Sigmoid colon (tissue), 7 donors: ENCODE results near the gene PCGF1. TPM values are rescaled to one million over a fixed set of nuclear protein-coding genes. Genes with fewer than 3 reads are reported as not detected.
A peak's percentile ranks its signal among the peaks of the same experiment; 100 is the strongest.
"Not testable (repeated sequence)": the region's sequence is repeated elsewhere in the genome, so short reads cannot be mapped to it uniquely, and the experiment has no call there.

Source experiments
- DNase-seq: peaks from one replicate; pipeline ENCODE4 v3.0.0-alpha.2; 2019
- H3K27ac ChIP-seq, 4 donors: fragments of 200-600 bp; sonication (generic); one replicate each; pipeline ENCODE4 v1.5.1; 2016 to 2019; ENCODE audit warnings: mild to moderate bottlenecking in 1 of 4
- H3K27me3 ChIP-seq, 3 donors: fragments of 200-600 bp; sonication (generic); one replicate each; pipeline ENCODE4 v1.5.1; 2019; ENCODE audit warnings: mild to moderate bottlenecking in 1 of 3
- H3K36me3 ChIP-seq, 4 donors: fragments of 200-600 bp; sonication (generic); one replicate each; pipeline ENCODE4 v1.5.1; 2016 to 2019
- H3K4me1 ChIP-seq, 4 donors: fragments of 200-600 bp; sonication (generic); one replicate each; pipeline ENCODE4 v1.5.1; 2017 to 2019
- H3K4me3 ChIP-seq, 4 donors: fragments of 200-600 bp; sonication (generic); one replicate each; pipeline ENCODE4 v1.5.1; 2017 to 2019; ENCODE audit warnings: mild to moderate bottlenecking in 2 of 4, moderate library complexity in 1 of 4
- H3K9me3 ChIP-seq, 4 donors: fragments of 200-600 bp in 3 of 4; sonication (generic) in 3 of 4; one replicate each; pipeline versions ENCODE4 v1.5.1 to v1.6.1; 2013 to 2019
- EP300 ChIP-seq, 4 donors: sonication (generic); formaldehyde crosslinking; IDR thresholded peaks; one replicate each; pipeline ENCODE4 v1.6.1; 2017; ENCODE audit warnings: antibody characterized with exemption in 4 of 4
- POLR2A ChIP-seq, 2 donors: fragments of 450-650 bp; IDR thresholded peaks; one replicate each; pipeline ENCODE4 v1.6.1; 2016; ENCODE audit warnings: antibody characterized with exemption in 2 of 2, mild to moderate bottlenecking in 2 of 2, moderate library complexity in 2 of 2
- POLR2AphosphoS5 ChIP-seq, 4 donors: sonication (generic); formaldehyde crosslinking; IDR thresholded peaks; one replicate each; pipeline ENCODE4 v1.6.1; 2017; ENCODE audit warnings: antibody characterized with exemption in 4 of 4
- WGBS, 2 donors: extraction: QIAGEN DNeasy Blood & Tissue Kit; methylation state at CpG; one replicate each; pipeline ENCODE4 v1.1.7; 2013; 5-methylcytosine and 5-hydroxymethylcytosine counted together
- intact Hi-C: fragments of 100-400 bp; cut with DNase I; formaldehyde crosslinking; loops from one replicate; pipeline ENCODE4 v1.15.1; 2023
- polyA plus RNA-seq, 3 donors: library from polyadenylated mRNA; stranded (reverse); fragments of 200-250 nt; gene quantifications; one replicate each; pipeline ENCODE4 v1.2.3, GENCODE V29; 2013
- total RNA-seq, 4 donors: library from RNA; depleted of rRNA; stranded (reverse); fragments of >200 nt; gene quantifications; one replicate each; pipeline ENCODE4 v1.1.0, GENCODE V29; 2016
- TF ChIP-seq, protein P1 (sequence below), 4 experiments: fragments of 450-650 bp in 3 of 4; fragments of 200-600 bp in 1 of 4; IDR thresholded peaks; one replicate each; pipeline ENCODE4 v1.5.1; 2016 to 2019; ENCODE audit warnings: antibody characterized with exemption in 4 of 4, mild to moderate bottlenecking in 3 of 4, moderate library complexity in 2 of 4
- donor health status: healthy with polysubstance abuse.
- donor health status: Bipolar disorder and iron deficiency.
- donor health status: healthy.

The PCGF1 gene
- total and polyA plus RNA-seq, 7 donors = 8.9 to 22.8 (median 15.7) TPM

DNA sequence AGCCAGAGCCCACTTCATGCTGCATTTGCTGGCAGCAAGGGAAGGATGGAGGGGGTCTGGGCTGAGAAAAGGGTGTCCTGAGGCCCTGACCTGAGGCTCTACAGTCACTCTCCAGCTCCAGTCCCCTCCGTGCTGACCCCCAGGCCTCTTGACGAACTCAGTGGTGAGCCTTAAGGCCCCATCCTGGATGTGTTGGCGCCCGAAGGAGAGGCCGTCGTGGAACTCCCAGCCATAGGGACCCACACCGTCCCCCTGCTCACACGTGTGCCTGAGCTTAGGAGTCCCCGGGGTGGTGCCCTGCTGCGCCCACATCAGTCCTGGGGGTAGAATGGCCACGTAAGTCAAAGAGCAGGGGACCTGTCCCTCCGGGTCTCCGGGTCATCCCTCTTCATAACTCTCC is 43.1 kb downstream of the PCGF1 start:
- WGBS, 2 donors = 3 to 11% methylated on average over 13 of the region's 13 CpGs
- TF ChIP-seq POLR2A (IDR thresholded peaks at IDR 0.05) = no peak
- TF ChIP-seq EP300 (IDR thresholded peaks at IDR 0.05) = no peak
- TF ChIP-seq, protein P1, sequence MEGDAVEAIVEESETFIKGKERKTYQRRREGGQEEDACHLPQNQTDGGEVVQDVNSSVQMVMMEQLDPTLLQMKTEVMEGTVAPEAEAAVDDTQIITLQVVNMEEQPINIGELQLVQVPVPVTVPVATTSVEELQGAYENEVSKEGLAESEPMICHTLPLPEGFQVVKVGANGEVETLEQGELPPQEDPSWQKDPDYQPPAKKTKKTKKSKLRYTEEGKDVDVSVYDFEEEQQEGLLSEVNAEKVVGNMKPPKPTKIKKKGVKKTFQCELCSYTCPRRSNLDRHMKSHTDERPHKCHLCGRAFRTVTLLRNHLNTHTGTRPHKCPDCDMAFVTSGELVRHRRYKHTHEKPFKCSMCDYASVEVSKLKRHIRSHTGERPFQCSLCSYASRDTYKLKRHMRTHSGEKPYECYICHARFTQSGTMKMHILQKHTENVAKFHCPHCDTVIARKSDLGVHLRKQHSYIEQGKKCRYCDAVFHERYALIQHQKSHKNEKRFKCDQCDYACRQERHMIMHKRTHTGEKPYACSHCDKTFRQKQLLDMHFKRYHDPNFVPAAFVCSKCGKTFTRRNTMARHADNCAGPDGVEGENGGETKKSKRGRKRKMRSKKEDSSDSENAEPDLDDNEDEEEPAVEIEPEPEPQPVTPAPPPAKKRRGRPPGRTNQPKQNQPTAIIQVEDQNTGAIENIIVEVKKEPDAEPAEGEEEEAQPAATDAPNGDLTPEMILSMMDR (IDR thresholded peaks at IDR 0.05) = no peak
- TF ChIP-seq POLR2AphosphoS5 (IDR thresholded peaks at IDR 0.05) = no peak

DNA sequence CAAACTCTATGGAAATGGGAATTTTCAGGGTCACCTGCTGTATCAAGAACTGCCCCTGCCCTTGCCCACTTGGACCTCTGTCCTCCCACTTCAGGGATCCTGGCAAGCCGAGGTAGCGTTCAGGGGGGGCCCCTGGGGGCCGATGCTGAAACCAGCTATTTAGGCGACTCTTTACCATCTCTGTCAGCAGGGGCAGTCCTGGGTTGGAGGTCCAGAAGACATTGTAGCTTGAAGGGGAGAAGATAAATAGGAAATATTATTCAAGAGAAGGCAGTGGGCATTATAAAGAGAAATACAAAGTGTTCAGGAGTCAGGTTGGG is 44.7 kb downstream of the PCGF1 start:
- H3K9me3 ChIP-seq = no peaks in the 10 kb centered on the region
- H3K27ac ChIP-seq = no peak overlapping the region
- H3K4me1 ChIP-seq = peaks cover 0 to 35% (median 29%) of the 10 kb centered on the region in 4 donors
- no peak for DNase-seq
- H3K27me3 ChIP-seq = no peaks in the 10 kb centered on the region
- peaks cover 7 to 21% (median 10%) of the 10 kb centered on the region in 4 donors for H3K36me3 ChIP-seq
- intact Hi-C loops = no loop called here
- TF ChIP-seq POLR2AphosphoS5 (IDR thresholded peaks at IDR 0.05) (no peak), EP300 (IDR thresholded peaks at IDR 0.05) (no peak), POLR2A (IDR thresholded peaks at IDR 0.05) (no peak)
- TF ChIP-seq, protein P1 (IDR thresholded peaks at IDR 0.05) = no peak
- H3K4me3 ChIP-seq = no peak overlapping the region
- 81 to 92% methylated on average over 4 of the region's 4 CpGs for WGBS, 2 donors

More for the DNA sequence above, 43.1 kb downstream of the PCGF1 start:
- Histone ChIP-seq H3K4me1 (peaks cover 0 to 26% (median 21%) of the 10 kb centered on the region in 4 donors), H3K27me3 (no peaks in the 10 kb centered on the region), H3K9me3 (no peaks in the 10 kb centered on the region), H3K36me3 (peaks cover 7 to 21% (median 10%) of the 10 kb centered on the region in 4 donors), H3K4me3 (peak overlapping the region; percentile 62 to 98 (median 86)), H3K27ac (peak overlapping the region; percentile 85 to 89 (median 88))
- intact Hi-C loops = no loop called here
- no peak for DNase-seq

DNA sequence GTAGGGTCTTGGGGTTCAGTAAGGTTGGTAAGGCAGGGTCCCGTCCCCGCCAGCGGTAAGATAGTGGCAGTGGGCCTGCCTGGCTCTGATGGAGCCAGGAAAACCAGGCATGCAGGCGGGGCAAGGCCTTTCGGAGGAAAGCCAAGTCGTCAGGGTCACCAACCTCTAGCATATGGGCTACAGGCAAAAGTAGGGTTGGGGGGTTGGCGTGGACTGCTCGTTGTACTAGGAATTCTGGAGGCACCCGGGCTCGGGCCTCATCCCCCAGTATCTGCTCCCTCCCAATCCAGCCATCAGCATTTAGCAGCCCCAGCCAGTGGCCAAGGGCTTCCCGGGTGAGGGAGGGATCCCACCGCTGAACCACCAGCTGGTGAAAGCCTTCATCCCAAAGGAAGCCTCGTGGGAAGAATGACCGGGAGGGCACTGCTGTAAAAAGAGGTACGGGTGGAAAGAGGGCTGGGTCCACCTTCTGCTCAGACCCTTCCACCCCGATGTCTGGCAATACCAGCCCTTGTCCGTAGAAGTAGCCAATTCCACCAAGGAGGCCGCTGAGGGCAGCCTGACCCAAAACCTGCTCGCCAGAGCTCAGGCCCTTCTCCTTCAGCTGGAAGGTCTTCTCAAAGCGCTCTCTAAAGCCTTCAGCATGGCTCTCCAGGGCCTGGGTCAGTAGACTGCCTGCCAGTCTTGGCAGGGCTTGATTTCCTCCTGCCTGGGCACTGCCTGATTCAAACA is 45.3 kb downstream of the PCGF1 start:
- Histone ChIP-seq H3K27ac (no peak overlapping the region), H3K9me3 (no peaks in the 10 kb centered on the region), H3K36me3 (peaks cover 7 to 21% (median 10%) of the 10 kb centered on the region in 4 donors), H3K4me1 (peaks cover 0 to 39% (median 30%) of the 10 kb centered on the region in 4 donors), H3K27me3 (no peaks in the 10 kb centered on the region), H3K4me3 (no peak overlapping the region)
- no peak for DNase-seq
- 91 to 93% methylated on average over 20 of the region's 20 CpGs for WGBS, 2 donors
- intact Hi-C loops = no loop called here
- TF ChIP-seq EP300 (IDR thresholded peaks at IDR 0.05) = no peak
- TF ChIP-seq POLR2AphosphoS5 (IDR thresholded peaks at IDR 0.05) = no peak
- no peak for TF ChIP-seq POLR2A (IDR thresholded peaks at IDR 0.05)
- TF ChIP-seq, protein P1 (IDR thresholded peaks at IDR 0.05) = no peak

DNA sequence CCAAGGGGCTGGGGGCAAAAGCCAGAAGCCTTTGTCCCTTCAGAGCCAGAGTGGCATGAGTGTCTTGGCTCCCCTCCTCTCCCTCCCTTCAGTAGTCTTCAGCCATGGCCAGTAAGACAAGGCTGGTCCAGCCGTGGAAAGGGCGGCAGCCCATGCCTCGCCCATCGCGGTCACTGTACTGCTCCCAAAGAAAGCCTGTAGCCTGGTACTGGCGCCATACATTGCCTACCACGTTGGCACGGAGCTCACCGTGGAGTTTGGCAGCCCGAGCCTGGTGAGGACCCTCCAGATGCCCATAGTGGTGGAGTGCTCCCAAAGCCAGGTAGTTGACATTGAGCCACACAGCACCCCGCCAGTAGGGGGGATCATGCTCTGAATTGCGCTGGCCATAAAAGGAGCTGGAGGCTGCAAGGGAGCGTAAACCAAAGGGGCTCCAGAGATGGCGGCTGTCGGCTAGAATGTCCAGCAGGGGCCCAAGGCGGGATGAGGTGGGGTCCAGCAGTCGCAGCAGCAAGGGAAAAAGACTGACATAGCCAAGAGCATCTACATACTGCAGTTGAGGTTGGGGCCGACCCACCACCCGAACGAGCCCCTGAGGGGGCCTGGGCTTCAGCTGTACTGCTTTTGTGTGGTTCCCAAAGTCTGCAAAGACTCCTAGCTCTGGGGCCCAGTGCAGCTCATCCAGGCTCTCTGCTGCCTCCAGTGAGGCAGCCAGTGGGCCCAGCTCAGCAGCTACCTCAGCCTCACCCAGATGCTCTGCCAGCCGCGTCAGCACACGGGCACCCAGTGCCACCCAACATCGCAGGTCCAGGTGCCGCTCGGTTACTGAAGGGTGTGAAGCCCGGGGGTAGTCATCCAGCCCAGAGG is 46.1 kb downstream of the PCGF1 start:
- intact Hi-C loops = no loop called here
- no peaks in the 10 kb centered on the region for H3K27me3 ChIP-seq
- H3K27ac ChIP-seq = no peak overlapping the region
- no peak for DNase-seq
- no peaks in the 10 kb centered on the region for H3K9me3 ChIP-seq
- H3K4me3 ChIP-seq = no peak overlapping the region
- no peak for TF ChIP-seq EP300 (IDR thresholded peaks at IDR 0.05)
- TF ChIP-seq, protein P1 (IDR thresholded peaks at IDR 0.05) = no peak
- no peak for TF ChIP-seq POLR2A (IDR thresholded peaks at IDR 0.05)
- no peak for TF ChIP-seq POLR2AphosphoS5 (IDR thresholded peaks at IDR 0.05)
- WGBS, 2 donors = 91 to 93% methylated on average over 27 of the region's 27 CpGs
- peaks cover 7 to 21% (median 10%) of the 10 kb centered on the region in 4 donors for H3K36me3 ChIP-seq
- H3K4me1 ChIP-seq = peaks cover 0 to 47% (median 38%) of the 10 kb centered on the region in 4 donors

DNA sequence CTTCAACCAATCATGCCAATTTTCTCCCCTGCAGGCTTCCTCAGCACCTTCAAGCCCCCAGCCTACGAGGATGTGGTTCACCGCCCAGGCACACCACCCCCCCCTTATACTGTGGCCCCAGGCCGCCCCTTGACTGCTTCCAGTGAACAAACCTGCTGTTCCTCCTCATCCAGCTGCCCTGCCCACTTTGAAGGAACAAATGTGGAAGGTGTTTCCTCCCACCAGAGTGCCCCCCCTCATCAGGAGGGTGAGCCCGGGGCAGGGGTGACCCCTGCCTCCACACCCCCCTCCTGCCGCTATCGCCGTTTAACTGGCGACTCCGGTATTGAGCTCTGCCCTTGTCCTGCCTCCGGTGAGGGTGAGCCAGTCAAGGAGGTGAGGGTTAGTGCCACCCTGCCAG is 47.3 kb downstream of the PCGF1 start:
- peaks cover 7 to 21% (median 10%) of the 10 kb centered on the region in 4 donors for H3K36me3 ChIP-seq
- intact Hi-C loops, DNase-seq, H3K27me3 ChIP-seq, H3K27ac ChIP-seq, H3K9me3 ChIP-seq, H3K4me3 ChIP-seq: not testable (repeated sequence)
- H3K4me1 ChIP-seq = peaks cover 0 to 52% (median 43%) of the 10 kb centered on the region in 4 donors
- WGBS, 2 donors = 81 to 89% methylated on average over 10 of the region's 10 CpGs
